Measurements from ENCODE around the gene LDLRAD4.
A peak's percentile ranks its signal among the peaks of the same experiment; 100 is the strongest.

LDLRAD4 gene

DNA sequence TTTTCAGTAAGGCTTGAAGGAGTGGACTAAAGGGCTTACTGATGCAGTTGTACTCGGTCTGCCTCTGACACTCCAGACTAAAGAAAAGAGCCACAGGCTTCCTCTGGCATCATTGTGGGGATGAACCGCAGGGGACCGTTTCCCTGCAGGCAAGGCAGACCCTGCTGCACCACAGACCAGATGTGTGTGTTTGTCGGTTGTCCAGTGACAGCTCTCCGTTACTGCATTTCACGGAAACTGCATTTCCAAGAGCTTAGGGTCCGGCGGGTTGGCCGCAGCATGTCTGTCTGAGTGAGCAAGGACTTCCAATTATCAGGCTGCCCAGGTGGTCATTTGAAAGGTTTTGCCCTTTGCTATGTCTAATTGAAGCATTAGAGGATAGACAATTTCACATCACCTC is 409.7 kb downstream of the LDLRAD4 start (continued):
- no peak for TF ChIP-seq TSHZ2 (CRISPR knock-in tag; IDR thresholded peaks at IDR 0.05)
- TF ChIP-seq ZFP3 (CRISPR knock-in tag; IDR thresholded peaks at IDR 0.05) = no peak

DNA sequence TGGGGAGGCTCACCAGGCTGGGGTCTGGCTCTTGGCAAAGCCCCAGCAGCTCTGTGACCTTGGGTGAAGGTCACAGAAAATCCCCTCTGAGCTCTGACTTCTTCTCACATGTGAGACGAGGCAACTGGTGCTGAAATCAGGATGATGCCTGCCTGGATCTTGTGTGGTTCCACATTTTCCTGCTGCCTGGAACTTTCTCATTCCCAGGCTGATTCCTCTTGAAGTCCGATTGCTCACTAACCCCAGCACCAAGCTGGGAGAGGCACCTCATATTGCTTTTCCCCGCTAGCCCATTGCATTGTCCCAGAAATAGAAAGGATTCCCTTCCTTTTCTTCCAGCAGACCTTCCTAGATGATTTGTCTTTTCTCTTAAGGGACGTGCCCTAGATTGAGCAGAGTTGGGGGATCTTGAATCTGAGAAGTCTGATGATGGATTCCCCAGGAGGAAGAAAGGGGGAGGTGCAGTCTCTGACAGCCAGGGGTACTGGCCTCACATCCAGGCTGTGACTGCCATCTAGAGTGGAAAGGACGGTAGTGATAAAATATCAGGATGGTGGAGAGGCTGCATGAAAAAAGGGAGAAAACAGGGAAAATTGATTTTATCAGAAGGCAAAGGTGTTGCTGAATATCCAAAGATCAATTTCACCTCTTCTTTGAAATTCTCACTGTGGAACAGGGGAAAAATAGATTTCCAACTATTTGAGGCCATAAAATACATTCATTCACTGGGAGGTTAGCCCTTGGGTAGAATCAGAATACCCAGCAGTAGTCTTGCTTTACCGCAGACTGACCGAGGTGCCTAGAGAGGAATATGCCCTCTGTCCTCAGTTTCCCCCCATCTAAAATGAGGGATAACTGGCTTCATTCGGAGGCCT is 411.5 kb downstream of the LDLRAD4 start:
- TF ChIP-seq TSHZ2 (CRISPR knock-in tag; IDR thresholded peaks at IDR 0.05) (no peak), ARNTL (CRISPR knock-in tag; IDR thresholded peaks at IDR 0.05; ENCODE audit: borderline replicate concordance, low read depth) (no peak), ZNF565 (CRISPR knock-in tag; conservative IDR thresholded peaks at IDR 0.05; ENCODE audit: low read depth) (no peak), ZNF70 (CRISPR knock-in tag; IDR thresholded peaks at IDR 0.05) (no peak), PPARA (CRISPR knock-in tag; IDR thresholded peaks at IDR 0.05; ENCODE audit: borderline replicate concordance) (no peak), ZNF8 (CRISPR knock-in tag; IDR thresholded peaks at IDR 0.05) (no peak), SNAI2 (CRISPR knock-in tag; IDR thresholded peaks at IDR 0.05) (no peak), ZC3H10 (CRISPR knock-in tag; IDR thresholded peaks at IDR 0.05) (no peak), ZFP30 (CRISPR knock-in tag; IDR thresholded peaks at IDR 0.05) (no peak), RARB (CRISPR knock-in tag; IDR thresholded peaks at IDR 0.05) (no peak), ESRRG (CRISPR knock-in tag; IDR thresholded peaks at IDR 0.05) (no peak)
- TF ChIP-seq, protein P1, sequence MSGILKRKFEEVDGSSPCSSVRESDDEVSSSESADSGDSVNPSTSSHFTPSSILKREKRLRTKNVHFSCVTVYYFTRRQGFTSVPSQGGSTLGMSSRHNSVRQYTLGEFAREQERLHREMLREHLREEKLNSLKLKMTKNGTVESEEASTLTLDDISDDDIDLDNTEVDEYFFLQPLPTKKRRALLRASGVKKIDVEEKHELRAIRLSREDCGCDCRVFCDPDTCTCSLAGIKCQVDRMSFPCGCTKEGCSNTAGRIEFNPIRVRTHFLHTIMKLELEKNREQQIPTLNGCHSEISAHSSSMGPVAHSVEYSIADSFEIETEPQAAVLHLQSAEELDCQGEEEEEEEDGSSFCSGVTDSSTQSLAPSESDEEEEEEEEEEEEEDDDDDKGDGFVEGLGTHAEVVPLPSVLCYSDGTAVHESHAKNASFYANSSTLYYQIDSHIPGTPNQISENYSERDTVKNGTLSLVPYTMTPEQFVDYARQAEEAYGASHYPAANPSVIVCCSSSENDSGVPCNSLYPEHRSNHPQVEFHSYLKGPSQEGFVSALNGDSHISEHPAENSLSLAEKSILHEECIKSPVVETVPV (CRISPR knock-in tag; IDR thresholded peaks at IDR 0.05) = no peak
- ATAC-seq = peak; percentile 96

GRCh38 chr18:13630716-13631268 is 412.2 kb downstream of the LDLRAD4 start:
- ATAC-seq = no peak
- TF ChIP-seq ZFP30 (CRISPR knock-in tag; IDR thresholded peaks at IDR 0.05) = no peak
- no peak for TF ChIP-seq RARB (CRISPR knock-in tag; IDR thresholded peaks at IDR 0.05)
- TF ChIP-seq, protein P2, sequence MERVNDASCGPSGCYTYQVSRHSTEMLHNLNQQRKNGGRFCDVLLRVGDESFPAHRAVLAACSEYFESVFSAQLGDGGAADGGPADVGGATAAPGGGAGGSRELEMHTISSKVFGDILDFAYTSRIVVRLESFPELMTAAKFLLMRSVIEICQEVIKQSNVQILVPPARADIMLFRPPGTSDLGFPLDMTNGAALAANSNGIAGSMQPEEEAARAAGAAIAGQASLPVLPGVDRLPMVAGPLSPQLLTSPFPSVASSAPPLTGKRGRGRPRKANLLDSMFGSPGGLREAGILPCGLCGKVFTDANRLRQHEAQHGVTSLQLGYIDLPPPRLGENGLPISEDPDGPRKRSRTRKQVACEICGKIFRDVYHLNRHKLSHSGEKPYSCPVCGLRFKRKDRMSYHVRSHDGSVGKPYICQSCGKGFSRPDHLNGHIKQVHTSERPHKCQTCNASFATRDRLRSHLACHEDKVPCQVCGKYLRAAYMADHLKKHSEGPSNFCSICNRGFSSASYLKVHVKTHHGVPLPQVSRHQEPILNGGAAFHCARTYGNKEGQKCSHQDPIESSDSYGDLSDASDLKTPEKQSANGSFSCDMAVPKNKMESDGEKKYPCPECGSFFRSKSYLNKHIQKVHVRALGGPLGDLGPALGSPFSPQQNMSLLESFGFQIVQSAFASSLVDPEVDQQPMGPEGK (CRISPR knock-in tag; IDR thresholded peaks at IDR 0.05; ENCODE audit: borderline replicate concordance) = no peak
- TF ChIP-seq ESRRG (CRISPR knock-in tag; IDR thresholded peaks at IDR 0.05) = no peak
- TF ChIP-seq ARNTL (CRISPR knock-in tag; IDR thresholded peaks at IDR 0.05; ENCODE audit: borderline replicate concordance, low read depth) = no peak

DNA sequence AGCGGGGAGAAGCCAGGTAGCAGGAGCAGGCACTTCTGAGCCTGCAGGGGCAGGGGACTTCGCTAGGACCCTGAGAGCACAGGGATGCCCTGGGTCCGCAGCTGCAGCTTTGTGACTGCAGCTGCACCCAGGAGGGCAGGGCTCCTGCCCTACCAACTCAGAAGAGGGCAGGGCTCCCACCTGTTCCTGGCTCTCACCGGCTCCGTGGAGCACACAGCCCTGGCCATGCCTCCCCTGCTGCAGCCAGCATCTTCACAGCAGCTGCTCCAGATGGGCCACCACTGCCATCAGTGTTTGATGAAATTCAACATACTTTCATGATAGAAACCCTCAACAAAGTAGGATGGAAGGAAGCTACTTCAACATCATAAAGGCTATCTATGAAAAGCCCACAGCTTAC is 415.1 kb downstream of the LDLRAD4 start:
- no peak for ATAC-seq
- TF ChIP-seq TSHZ2 (CRISPR knock-in tag; IDR thresholded peaks at IDR 0.05) = no peak
- TF ChIP-seq GLIS3 (CRISPR knock-in tag; IDR thresholded peaks at IDR 0.05) = no peak
- TF ChIP-seq CSDC2 (CRISPR knock-in tag; IDR thresholded peaks at IDR 0.05) = no peak
- TF ChIP-seq ZNF8 (CRISPR knock-in tag; IDR thresholded peaks at IDR 0.05) = no peak
- no peak for TF ChIP-seq ESRRG (CRISPR knock-in tag; IDR thresholded peaks at IDR 0.05)
- TF ChIP-seq OSR1 (CRISPR knock-in tag; IDR thresholded peaks at IDR 0.05) = no peak
- TF ChIP-seq, protein P2 (CRISPR knock-in tag; IDR thresholded peaks at IDR 0.05; ENCODE audit: borderline replicate concordance) = no peak
- TF ChIP-seq SNAI2 (CRISPR knock-in tag; IDR thresholded peaks at IDR 0.05) = no peak
- no peak for TF ChIP-seq ZFP30 (CRISPR knock-in tag; IDR thresholded peaks at IDR 0.05)
- no peak for TF ChIP-seq PPARA (CRISPR knock-in tag; IDR thresholded peaks at IDR 0.05; ENCODE audit: borderline replicate concordance)
- TF ChIP-seq RARB (CRISPR knock-in tag; IDR thresholded peaks at IDR 0.05) = no peak
- no peak for TF ChIP-seq TOX (CRISPR knock-in tag; IDR thresholded peaks at IDR 0.05; ENCODE audit: borderline replicate concordance)

Data from SK-N-SH treated with all-trans-retinoic acid at 6 μM for 48 hours (cell line).